DND-41 (cell line): ENCODE results near the gene DRC7.

Experiments
- CTCF ChIP-seq: IDR thresholded peaks from 2 replicates; pipeline ENCODE4 v1.5.1; 2012; ENCODE audit warnings: borderline replicate concordance, low read length, moderate library complexity, mild to moderate bottlenecking; ENCODE audit not compliant: poor library complexity, severe bottlenecking; ENCODE audit errors: extremely low read depth
- EZH2 ChIP-seq: IDR thresholded peaks from 3 replicates; pipeline ENCODE4 v1.6.1; 2012; ENCODE audit warnings: borderline replicate concordance, low read depth, mild to moderate bottlenecking, moderate library complexity, low read length, inconsistent platforms; ENCODE audit not compliant: severe bottlenecking

DNA sequence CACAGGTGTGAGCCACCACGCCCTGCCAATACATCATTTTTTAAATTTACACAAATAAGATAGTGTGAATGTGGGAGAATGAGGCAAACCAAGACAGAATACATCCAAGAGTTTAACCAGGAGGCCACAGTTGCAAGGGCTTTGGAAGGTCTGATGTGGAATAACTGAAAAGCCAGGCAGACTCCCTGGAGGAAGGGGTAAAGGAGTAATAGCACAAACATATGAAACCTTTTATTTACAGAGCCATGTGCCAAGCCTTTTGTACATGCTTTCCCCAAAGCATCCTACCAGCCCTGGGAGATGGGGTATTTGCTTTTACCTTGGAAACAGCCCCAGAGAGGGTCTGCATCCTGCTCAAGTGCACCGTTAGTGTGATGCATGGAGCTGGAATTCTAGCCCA is 21.8 kb upstream of the DRC7 start:
- no peak for TF ChIP-seq CTCF
- TF ChIP-seq EZH2: no peak
